HFFc6 (cell line): Measurements from ENCODE around the gene KRTAP9-9. TPM values are rescaled to one million over a fixed set of nuclear protein-coding genes. Genes with fewer than 3 reads are reported as not detected.

Experiments used
- total RNA-seq, 6 experiments: library from RNA; stranded (reverse); fragmentation: NEBNext Ultra II Directional; extraction: Animal tissue kit (Norgen Biotek cat#: 25700); gene quantifications; 2 replicates in 1 of 6; 3 replicates in 5 of 6; pipeline ENCODE4 v1.2.3, GENCODE V29; 2021

Gene KRTAP9-9
- total RNA-seq, 6 experiments from 2014 or later, result not detected

Other genes with a start within 250 kb of the KRTAP9-9 start
- 10 to 100 TPM in 1 of 6 experiments, 1 to 10 TPM in 5; 2.5 to 10.2 (median 3.3) TPM for gene KRTAP3-1, start 246.3 kb upstream of the KRTAP9-9 start, total RNA-seq
- gene KRTAP1-5, start 228.2 kb upstream of the KRTAP9-9 start, total RNA-seq, result 100 to 1,000 TPM in 1 of 6 experiments, 10 to 100 TPM in 5; 61.6 to 114 (median 76.8) TPM
- gene KRTAP1-4, start 225.2 kb upstream of the KRTAP9-9 start, total RNA-seq, result not detected
- not detected for gene KRTAP1-3, start 220.5 kb upstream of the KRTAP9-9 start, total RNA-seq
- 1 to 10 TPM in 1 of 6 experiments, under 1 TPM in 5; 0.21 to 1.1 (median 0.50) TPM for gene KRTAP1-1, start 213.9 kb upstream of the KRTAP9-9 start, total RNA-seq
- gene KRTAP2-1, start 208.1 kb upstream of the KRTAP9-9 start, total RNA-seq, result under 1 TPM in 1 of 6 experiments, not detected in 5; 0.38 TPM
- gene KRTAP2-2, start 200.2 kb upstream of the KRTAP9-9 start, total RNA-seq, result under 1 TPM in 4 of 6 experiments, not detected in 2; 0.46 to 0.96 (median 0.53) TPM
- gene KRTAP2-3, start 195.3 kb upstream of the KRTAP9-9 start, total RNA-seq, result 100 to 1,000 TPM in 1 of 6 experiments, 10 to 100 TPM in 5; 30.3 to 105 (median 44.4) TPM
- gene KRTAP2-4, start 189.5 kb upstream of the KRTAP9-9 start, total RNA-seq, result not detected
- not detected for gene KRTAP4-7, start 171.2 kb upstream of the KRTAP9-9 start, total RNA-seq
- gene KRTAP4-8, start 157.2 kb upstream of the KRTAP9-9 start, total RNA-seq, result not detected
- gene KRTAP4-16, start 153.2 kb upstream of the KRTAP9-9 start, total RNA-seq, result not detected
- under 1 TPM in 2 of 6 experiments, not detected in 4; 0.85 to 0.90 TPM for gene KRTAP4-9, start 150.0 kb upstream of the KRTAP9-9 start, total RNA-seq
- not detected for gene KRTAP4-11, start 137.0 kb upstream of the KRTAP9-9 start, total RNA-seq
- 1 to 10 TPM; 6.1 to 8.4 (median 6.7) TPM for gene KRTAP4-12, start 131.2 kb upstream of the KRTAP9-9 start, total RNA-seq
- gene KRTAP4-6, start 114.8 kb upstream of the KRTAP9-9 start, total RNA-seq, result not detected
- not detected for gene KRTAP4-5, start 105.6 kb upstream of the KRTAP9-9 start, total RNA-seq
- gene KRTAP4-4, start 94.6 kb upstream of the KRTAP9-9 start, total RNA-seq, result not detected
- not detected for gene KRTAP4-3, start 87.2 kb upstream of the KRTAP9-9 start, total RNA-seq
- not detected for gene KRTAP4-2, start 77.2 kb upstream of the KRTAP9-9 start, total RNA-seq
- gene KRTAP4-1, start 70.5 kb upstream of the KRTAP9-9 start, total RNA-seq, result not detected
- not detected for gene KRTAP9-1, start 65.5 kb upstream of the KRTAP9-9 start, total RNA-seq
- not detected for gene KRTAP9-2, start 28.7 kb upstream of the KRTAP9-9 start, total RNA-seq
- not detected for gene KRTAP9-3, start 22.9 kb upstream of the KRTAP9-9 start, total RNA-seq
- gene KRTAP9-8, start 17.4 kb upstream of the KRTAP9-9 start, total RNA-seq, result not detected
- not detected for gene KRTAP9-4, start 5.7 kb upstream of the KRTAP9-9 start, total RNA-seq
- not detected for gene KRTAP9-6, start 10.0 kb downstream of the KRTAP9-9 start, total RNA-seq
- gene KRTAP9-7, start 20.3 kb downstream of the KRTAP9-9 start, total RNA-seq, result not detected
- gene KRTAP29-1, start 47.5 kb downstream of the KRTAP9-9 start, total RNA-seq, result not detected
- not detected for gene KRTAP16-1, start 53.9 kb downstream of the KRTAP9-9 start, total RNA-seq
- not detected for gene KRTAP17-1, start 60.3 kb downstream of the KRTAP9-9 start, total RNA-seq
- not detected for gene KRT33A, start 95.4 kb downstream of the KRTAP9-9 start, total RNA-seq
- gene KRT33B, start 114.4 kb downstream of the KRTAP9-9 start, total RNA-seq, result 1 to 10 TPM in 2 of 6 experiments, under 1 TPM in 4; 0.75 to 2.5 (median 0.96) TPM
- gene KRT34, start 126.9 kb downstream of the KRTAP9-9 start, total RNA-seq, result 100 to 1,000 TPM in 2 of 6 experiments, 10 to 100 TPM in 4; 58.8 to 247 (median 71.3) TPM
- gene KRT31, start 142.2 kb downstream of the KRTAP9-9 start, total RNA-seq, result under 1 TPM in 2 of 6 experiments, not detected in 4; 0.09 to 0.14 TPM
- not detected for gene KRT37, start 169.2 kb downstream of the KRTAP9-9 start, total RNA-seq
- under 1 TPM; 0.25 to 0.62 (median 0.43) TPM for gene KRT38, start 185.6 kb downstream of the KRTAP9-9 start, total RNA-seq
- under 1 TPM in 2 of 6 experiments, not detected in 4; 0.14 TPM for gene KRT32, start 212.0 kb downstream of the KRTAP9-9 start, total RNA-seq
- not detected for gene KRT35, start 225.8 kb downstream of the KRTAP9-9 start, total RNA-seq
- gene KRT36, start 234.5 kb downstream of the KRTAP9-9 start, total RNA-seq, result not detected